ENCODE measurements around the gene CMC2. TPM values are rescaled to one million over a fixed set of nuclear protein-coding genes. Genes with fewer than 3 reads are reported as not detected.

The CMC2 gene
- total and polyA plus RNA-seq, 9 of the 15 experiments (the other 6 are each of a cell fraction or from before 2014, with no cell fraction given): 122 to 501 (median 172) TPM

GRCh38 chr16:81004646-81005353, 1.9 kb downstream of the CMC2 start:
- ATAC-seq (peak; percentile 34), DNase-seq (ENCODE audit: extremely low read depth in 1 of 4, low spot score in 3 of 4) (peak in 2 of 4 experiments; percentile 36 to 77)
- TF ChIP-seq ADNP (tag; IDR thresholded peaks at IDR 0.05): no peak
- TF ChIP-seq CHD4 (IDR thresholded peaks at IDR 0.05; ENCODE audit: insufficient read depth, insufficient replicate concordance, low read depth, low read length, poor library complexity, severe bottlenecking): no peak
- TF ChIP-seq GTF2A2 (tag; IDR thresholded peaks at IDR 0.05): no peak
- no peak for TF ChIP-seq E2F5 (CRISPR knock-in tag; IDR thresholded peaks at IDR 0.05)
- TF ChIP-seq FOS (IDR thresholded peaks at IDR 0.05; ENCODE audit: extremely low read depth, insufficient read length): no peak
- no peak for TF ChIP-seq ZNF77 (CRISPR knock-in tag; IDR thresholded peaks at IDR 0.05)
- TF ChIP-seq BCLAF1 (IDR thresholded peaks at IDR 0.05; ENCODE audit: borderline replicate concordance in 1 of 2, control insufficient read depth in 1 of 2, low read depth in 2 of 2, low read length in 1 of 2): 0 out of 4 replicates have a peak, but pooled peaks of 1 of the 2 experiments have one; percentile 12
- no peak for TF ChIP-seq NFE2 (IDR thresholded peaks at IDR 0.05; ENCODE audit: low read depth)
- no peak for TF ChIP-seq BRF2 (IDR thresholded peaks at IDR 0.05; ENCODE audit: borderline replicate concordance, insufficient read depth, insufficient read length)
- no peak for TF ChIP-seq POLR3G (IDR thresholded peaks at IDR 0.05; ENCODE audit: extremely low read depth, insufficient read length, insufficient replicate concordance)
- no peak for TF ChIP-seq DIDO1 (tag; IDR thresholded peaks at IDR 0.05; ENCODE audit: low read depth)
- TF ChIP-seq SREBF1 (IDR thresholded peaks at IDR 0.05; ENCODE audit: borderline replicate concordance, low read depth, low read length): no peak
- no peak for TF ChIP-seq ZBTB8A (IDR thresholded peaks at IDR 0.05; ENCODE audit: partially characterized antibody)
- TF ChIP-seq ERF (CRISPR knock-in tag; IDR thresholded peaks at IDR 0.05): no peak
- TF ChIP-seq ZNF507 (tag; conservative IDR thresholded peaks at IDR 0.05): no peak
- no peak for TF ChIP-seq RBBP5 (IDR thresholded peaks at IDR 0.05; ENCODE audit: borderline replicate concordance, insufficient read depth, low read length, poor library complexity, severe bottlenecking)

More at GRCh38 chr16:81004646-81005353, 1.9 kb downstream of the CMC2 start:
- Histone ChIP-seq H4K20me1 (replicated peaks; ENCODE audit: control insufficient read depth, insufficient read depth, low read length) (peaks cover 22% of the 10 kb centered on the region), H3K9me1 (ENCODE audit: control insufficient read depth, insufficient read depth, low read length) (peaks cover 4% of the 10 kb centered on the region), H3K9ac (ENCODE audit: insufficient read depth in 1 of 2, low read depth in 2 of 2, low read length in 2 of 2) (peak overlapping the region; percentile 53 to 91), H3K9me3 (replicated peaks; ENCODE audit: control insufficient read depth, insufficient read depth, low read depth, low read length) (no peaks in the 10 kb centered on the region), H2AFZ (ENCODE audit: low read depth, low read length) (0 out of 2 replicates have a peak overlapping the region, but pooled peaks have one; percentile 17), H3K27me3 (ENCODE audit: control insufficient read depth in 2 of 2, insufficient read depth in 2 of 2, low read length in 2 of 2) (no peaks in the 10 kb centered on the region), H3K4me1 (replicated peaks in 1 of 2; ENCODE audit: control insufficient read depth in 2 of 2, insufficient read depth in 2 of 2, low read length in 2 of 2) (peaks cover 21 to 30% of the 10 kb centered on the region in 2 experiments; a peak in 4 of 5 replicates), H3K36me3 (ENCODE audit: control insufficient read depth, insufficient read depth, low read length) (peaks cover 22% of the 10 kb centered on the region), H3K27ac (ENCODE audit: extremely low read depth, low read depth, low read length) (peak overlapping the region; percentile 100), H3K79me2 (ENCODE audit: control insufficient read depth, insufficient read depth, low read length) (peaks cover 93% of the 10 kb centered on the region), H3K4me3 (peak overlapping the region; percentile 82), H3K4me2 (ENCODE audit: insufficient read depth, low read length) (peak overlapping the region; percentile 97)
- CTCF ChIA-PET (ENCODE audit: low intra/inter-chr PET ratio): interaction anchor here (0.6 to 0.8 kb wide), 3 partner anchors 13 to 578 kb away, joined by 3 to 4 read pairs (median 3); partner anchors contain the start of gene ATMIN
- in situ Hi-C loops (cut with MboI): loop anchor here (25.0 kb wide), 1 partner anchor 733 kb away; no protein-coding TSS in a partner anchor
- WGBS (ENCODE audit: insufficient coverage, low coverage, missing lambda C conversion rate): under 1% methylated on average over 14 of the region's 14 CpGs
- POLR2A ChIA-PET: interaction anchor here (0.5 to 2.0 kb wide), 11 partner anchors 10 to 803 kb away, joined by 3 to 8 read pairs (median 3); partner anchors contain the start of gene ATMIN
- intact Hi-C loops (cut with micrococcal nuclease): loop anchor here (5.0 kb wide), 1 partner anchor 1082 kb away; no protein-coding TSS in a partner anchor
- FAIRE-seq: peak; percentile 15
- BruUV-seq (replicated peaks): no TSS peak
